ENCODE data around the gene TMEM255B. TPM values are rescaled to one million over a fixed set of nuclear protein-coding genes. Genes with fewer than 3 reads are reported as not detected.

The TMEM255B gene
- total RNA-seq, 2 experiments from 2014 or later = 1.0 to 1.2 TPM

- Histone ChIP-seq H3K4me1 (ENCODE audit: insufficient read depth, low read length) (peaks cover 60% of the 10 kb centered on the region), H3K27ac (ENCODE audit: low read depth in 1 of 2, low read length in 2 of 2) (peak overlapping the region in 1 of 2 donors; percentile 22), H3K9me3 (ENCODE audit: control insufficient read depth in 1 of 2, insufficient read depth in 1 of 2, low read length in 2 of 2) (peaks cover 0 to 38% of the 10 kb centered on the region in 2 experiments), H3K27me3 (ENCODE audit: control insufficient read depth in 1 of 2, insufficient read depth in 2 of 2, low read length in 2 of 2) (no peaks in the 10 kb centered on the region), H3K4me3 (ENCODE audit: low read length) (no peak overlapping the region), H3K36me3 (ENCODE audit: insufficient read depth, low read length) (no peaks in the 10 kb centered on the region)
- ChIA-PET CTCF (no interaction called here), POLR2A (no interaction called here)
- TF ChIP-seq CTCF (IDR thresholded peaks at IDR 0.05) = no peak
- Mint-ChIP-seq H3K27me3 (no peaks in the 10 kb centered on the region), H3K36me3 (ENCODE audit: low read depth) (no peaks in the 10 kb centered on the region), H3K27ac (peak overlapping the region; percentile 39), H3K4me1 (ENCODE audit: low read depth) (peaks cover 29% of the 10 kb centered on the region), H3K4me3 (no peak overlapping the region), H3K9me3 (no peaks in the 10 kb centered on the region)
- DNase-seq (no peak), ATAC-seq (ENCODE audit: poor library complexity) (no peak)
- intact Hi-C loops (cut with DNase I, micrococcal nuclease) = no loop called here
Measured at GRCh38 chr13:113842336-113843062, 83.5 kb downstream of the TMEM255B start.

GRCh38 chr13:113843063-113843654 lies 84.1 kb downstream of the TMEM255B start:
- Mint-ChIP-seq H3K4me3 (no peak overlapping the region), H3K9me3 (no peaks in the 10 kb centered on the region), H3K27ac (no peak overlapping the region), H3K36me3 (ENCODE audit: low read depth) (no peaks in the 10 kb centered on the region), H3K27me3 (no peaks in the 10 kb centered on the region), H3K4me1 (ENCODE audit: low read depth) (peaks cover 25% of the 10 kb centered on the region)
- H3K27me3 ChIP-seq (ENCODE audit: control insufficient read depth in 1 of 2, insufficient read depth in 2 of 2, low read length in 2 of 2) = no peaks in the 10 kb centered on the region
- no peak for DNase-seq
- CTCF ChIA-PET = no interaction called here
- H3K4me1 ChIP-seq (ENCODE audit: insufficient read depth, low read length) = peaks cover 60% of the 10 kb centered on the region
- no peak overlapping the region for H3K4me3 ChIP-seq (ENCODE audit: low read length)
- intact Hi-C loops (cut with DNase I, micrococcal nuclease) = no loop called here
- no peaks in the 10 kb centered on the region for H3K36me3 ChIP-seq (ENCODE audit: insufficient read depth, low read length)
- H3K9me3 ChIP-seq (ENCODE audit: control insufficient read depth in 1 of 2, insufficient read depth in 1 of 2, low read length in 2 of 2) = peaks cover 0 to 41% of the 10 kb centered on the region in 2 experiments
- no peak for ATAC-seq (ENCODE audit: poor library complexity)
- H3K27ac ChIP-seq (ENCODE audit: low read depth in 1 of 2, low read length in 2 of 2) = no peak overlapping the region
- POLR2A ChIA-PET = no interaction called here
- no peak for TF ChIP-seq CTCF (IDR thresholded peaks at IDR 0.05)

GRCh38 chr13:113843864-113844556 lies 85.0 kb downstream of the TMEM255B start:
- no peaks in the 10 kb centered on the region for H3K36me3 Mint-ChIP-seq (ENCODE audit: low read depth)
- CTCF ChIA-PET = no interaction called here
- peaks cover 25% of the 10 kb centered on the region for H3K4me1 Mint-ChIP-seq (ENCODE audit: low read depth)
- Histone ChIP-seq H3K27ac (ENCODE audit: low read depth in 1 of 2, low read length in 2 of 2) (no peak overlapping the region), H3K36me3 (ENCODE audit: insufficient read depth, low read length) (no peaks in the 10 kb centered on the region), H3K9me3 (ENCODE audit: control insufficient read depth in 1 of 2, insufficient read depth in 1 of 2, low read length in 2 of 2) (peaks cover 0 to 49% of the 10 kb centered on the region in 2 experiments), H3K4me3 (ENCODE audit: low read length) (no peak overlapping the region), H3K4me1 (ENCODE audit: insufficient read depth, low read length) (peaks cover 60% of the 10 kb centered on the region), H3K27me3 (ENCODE audit: control insufficient read depth in 1 of 2, insufficient read depth in 2 of 2, low read length in 2 of 2) (no peaks in the 10 kb centered on the region)
- no peaks in the 10 kb centered on the region for H3K27me3 Mint-ChIP-seq
- POLR2A ChIA-PET = no interaction called here
- no peak overlapping the region for H3K4me3 Mint-ChIP-seq
- DNase-seq (no peak), ATAC-seq (ENCODE audit: poor library complexity) (no peak)
- H3K27ac Mint-ChIP-seq = no peak overlapping the region
- H3K9me3 Mint-ChIP-seq = no peaks in the 10 kb centered on the region
- intact Hi-C loops (cut with DNase I, micrococcal nuclease) = no loop called here
- TF ChIP-seq CTCF (IDR thresholded peaks at IDR 0.05) = no peak

Data from CD4-positive, alpha-beta T cell (primary cell).